GM21737 (cell line): Measurements from ENCODE around the gene CCDC88C.
"Not testable (repeated sequence)": the region's sequence is repeated elsewhere in the genome, so short reads cannot be mapped to it uniquely, and the experiment has no call there.

Experiments
- ATAC-seq: cut with Tn5 transposase; IDR thresholded peaks from one replicate; pipeline ENCODE4 v1.9.1; 2021; ENCODE audit warnings: mild to moderate bottlenecking, moderate library complexity; ENCODE audit not compliant: unreplicated experiment

The CCDC88C gene

GRCh38 chr14:91232603-91233002 is 185.0 kb downstream of the CCDC88C start:
- ATAC-seq, result no peak

- no peak for ATAC-seq
Observed at GRCh38 chr14:91232052-91232451, 185.6 kb downstream of the CCDC88C start.

GRCh38 chr14:91231446-91231845 is 186.2 kb downstream of the CCDC88C start:
- no peak for ATAC-seq

- ATAC-seq, result no peak
Observed at GRCh38 chr14:91230397-91231035, 187.1 kb downstream of the CCDC88C start.

GRCh38 chr14:91229743-91230200 is 187.8 kb downstream of the CCDC88C start:
- ATAC-seq, result peak; percentile 62

GRCh38 chr14:91229005-91229382 is 188.6 kb downstream of the CCDC88C start:
- no peak for ATAC-seq

GRCh38 chr14:91228112-91229004 is 189.3 kb downstream of the CCDC88C start:
- peak; percentile 88 for ATAC-seq

GRCh38 chr14:91227183-91227628 is 190.4 kb downstream of the CCDC88C start:
- no peak for ATAC-seq

- ATAC-seq, result not testable (repeated sequence)
Observed at GRCh38 chr14:91226360-91226759, 191.3 kb downstream of the CCDC88C start.

- ATAC-seq, result no peak
Observed at GRCh38 chr14:91225025-91225424, 192.6 kb downstream of the CCDC88C start.

- no peak for ATAC-seq
Observed at GRCh38 chr14:91223028-91223783, 194.4 kb downstream of the CCDC88C start.
